NCI-H2227 (cell line): ENCODE data around the gene MACIR.

Experiments
- DNase-seq: peaks from one replicate; lab custom pipeline; 2025; ENCODE audit not compliant: unreplicated experiment; lab: John Stamatoyannopoulos, UW

The MACIR gene

GRCh38 chr5:103244398-103244797 is 14.2 kb upstream of the MACIR start:
- no peak for DNase-seq

GRCh38 chr5:103245761-103246160 is 12.8 kb upstream of the MACIR start:
- DNase-seq: no peak

- DNase-seq: no peak
These were observed 11.4 kb upstream of the MACIR start for GRCh38 chr5:103247118-103247517.

DNA sequence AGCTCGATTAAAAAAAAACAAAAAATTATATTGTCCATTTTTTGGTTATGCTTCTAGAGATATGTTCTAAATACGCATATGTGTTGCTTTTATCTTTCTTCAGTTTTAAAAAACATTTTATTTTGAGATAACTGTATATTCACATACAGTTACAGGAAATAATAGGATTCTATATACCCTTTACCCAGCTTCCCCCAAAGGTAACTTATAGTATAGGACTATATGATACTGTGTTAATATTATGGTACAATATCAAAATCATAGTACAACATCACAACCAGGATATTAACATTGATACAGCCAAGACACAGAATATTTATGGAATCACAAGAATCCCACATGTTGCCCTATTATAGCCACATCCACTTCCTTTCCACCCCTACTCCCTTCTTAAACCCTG is 9.5 kb upstream of the MACIR start:
- no peak for DNase-seq

- DNase-seq: no peak
These were observed 3.6 kb upstream of the MACIR start for GRCh38 chr5:103254921-103255320.

DNA sequence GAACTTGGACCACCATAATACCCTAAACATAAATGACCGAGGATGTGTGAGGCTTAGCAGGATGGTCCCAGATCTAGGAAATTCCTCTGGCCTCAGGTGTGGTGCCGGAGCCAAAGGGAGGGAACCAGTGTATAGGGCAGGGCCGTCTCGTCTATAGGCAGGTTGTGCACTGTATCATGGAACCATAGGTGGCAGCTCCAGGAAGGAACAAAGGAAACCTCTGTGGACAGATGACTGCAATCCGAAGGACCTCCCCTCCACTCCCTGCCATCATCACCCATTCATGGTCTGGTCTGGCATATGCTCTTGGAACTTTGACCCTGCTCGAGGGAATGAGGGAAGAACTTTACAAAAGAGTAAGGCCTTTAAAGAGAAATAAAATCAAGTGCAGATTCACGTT is 2.9 kb upstream of the MACIR start:
- no peak for DNase-seq

DNA sequence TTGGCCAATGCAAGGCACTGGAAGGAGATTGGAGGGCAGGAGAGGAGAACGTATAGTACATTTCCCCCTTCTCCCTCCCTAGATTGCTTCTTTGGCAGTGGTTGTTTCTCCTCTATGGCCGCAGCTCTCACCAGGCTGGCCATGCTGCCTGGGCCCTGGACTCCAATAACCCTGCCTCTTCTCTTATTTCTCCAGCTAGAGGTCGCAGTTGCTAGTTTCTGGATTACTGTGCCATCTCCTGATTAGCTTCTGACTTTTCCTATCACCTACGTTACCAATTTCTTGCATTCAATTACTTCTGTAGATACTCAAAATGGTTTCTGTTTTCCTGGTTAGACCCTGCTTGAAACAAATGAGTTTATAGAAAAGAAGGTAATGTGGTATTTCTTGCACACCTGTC is 2.4 kb upstream of the MACIR start:
- no peak for DNase-seq

- peak; percentile 77 for DNase-seq
These were observed 568 bp downstream of the MACIR start for GRCh38 chr5:103258957-103259704.

GRCh38 chr5:103259705-103260355 is 1.3 kb downstream of the MACIR start:
- peak; percentile 43 for DNase-seq

GRCh38 chr5:103260951-103261350 is 2.4 kb downstream of the MACIR start:
- DNase-seq: no peak

- DNase-seq: no peak
These were observed 3.9 kb downstream of the MACIR start for GRCh38 chr5:103262422-103262871.

GRCh38 chr5:103263054-103263453 is 4.5 kb downstream of the MACIR start:
- DNase-seq: no peak

GRCh38 chr5:103264508-103264907 is 5.9 kb downstream of the MACIR start:
- DNase-seq: no peak

DNA sequence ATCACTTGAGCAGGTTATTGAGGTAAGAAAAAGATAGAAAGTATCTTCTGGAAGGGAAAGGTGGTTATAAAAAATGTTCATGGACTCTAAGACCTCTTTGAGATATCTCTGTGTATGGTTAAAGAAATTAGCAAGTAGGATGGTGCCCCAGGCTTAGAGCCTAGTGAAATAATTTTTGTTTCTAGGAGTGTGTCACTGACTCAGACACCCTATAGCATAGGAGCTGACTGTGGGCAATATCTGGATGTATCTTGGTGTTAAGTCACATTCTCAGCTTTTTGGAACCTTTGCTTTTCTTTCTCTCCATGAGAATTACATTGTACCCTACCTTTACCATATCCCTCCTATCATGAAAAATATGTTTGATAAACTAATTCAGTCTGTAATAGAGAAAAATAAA is 12.0 kb downstream of the MACIR start:
- no peak for DNase-seq

GRCh38 chr5:103271570-103272289 is 13.2 kb downstream of the MACIR start:
- DNase-seq: no peak

GRCh38 chr5:103272377-103272776 is 13.8 kb downstream of the MACIR start:
- DNase-seq: no peak

- DNase-seq: no peak
These were observed 15.4 kb downstream of the MACIR start for GRCh38 chr5:103273952-103274351.

DNA sequence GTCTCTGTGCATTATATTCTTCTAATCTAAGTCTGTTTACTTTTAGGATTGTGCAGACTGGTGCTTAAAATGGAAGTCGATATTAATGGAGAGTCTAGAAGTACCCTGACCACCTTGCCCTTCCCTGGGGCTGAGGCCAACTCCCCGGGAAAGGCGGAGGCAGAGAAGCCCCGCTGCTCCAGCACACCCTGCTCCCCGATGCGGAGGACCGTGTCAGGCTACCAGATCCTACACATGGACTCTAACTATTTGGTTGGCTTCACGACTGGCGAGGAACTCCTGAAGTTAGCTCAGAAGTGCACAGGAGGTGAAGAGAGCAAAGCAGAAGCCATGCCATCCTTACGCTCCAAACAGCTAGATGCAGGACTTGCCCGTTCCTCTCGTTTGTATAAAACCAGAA is 17.3 kb downstream of the MACIR start:
- no peak for DNase-seq

DNA sequence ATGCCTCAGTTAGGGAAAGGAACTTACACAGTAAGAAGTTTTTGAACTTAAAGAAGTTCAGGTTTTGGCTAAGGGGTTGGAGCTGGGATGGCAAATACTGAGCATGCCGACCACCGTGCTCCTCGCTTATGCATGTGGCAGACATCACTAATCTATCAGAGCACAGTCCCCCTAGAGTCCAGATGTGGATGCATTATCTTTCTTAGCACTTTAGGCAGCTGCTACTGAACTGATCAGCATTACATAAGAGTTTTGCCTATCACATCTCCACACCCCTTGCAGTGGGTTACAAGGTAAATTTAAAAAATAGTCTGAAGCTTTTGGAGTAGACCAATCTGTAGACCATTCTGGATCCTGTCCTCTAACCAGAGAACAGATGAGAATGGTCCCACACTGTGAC is 22.4 kb downstream of the MACIR start:
- no peak for DNase-seq

GRCh38 chr5:103283120-103283519 is 24.6 kb downstream of the MACIR start:
- DNase-seq: no peak

GRCh38 chr5:103283869-103284268 is 25.3 kb downstream of the MACIR start:
- no peak for DNase-seq

GRCh38 chr5:103286622-103287021 is 28.1 kb downstream of the MACIR start:
- no peak for DNase-seq
